Duodenal mucosa (tissue), 2 donors: Measurements from ENCODE around the gene ZSCAN2.

ENCODE experiments used
- H3K27ac ChIP-seq: one replicate; pipeline ENCODE4 v1.7.0; 2013; ENCODE audit warnings: low read depth, low read length
- H3K27me3 ChIP-seq, 2 donors: one replicate each; pipeline ENCODE4 v1.7.0; 2013; ENCODE audit warnings: low read length in 2 of 2, control low read depth in 1 of 2; ENCODE audit not compliant: insufficient read depth in 2 of 2, control insufficient read depth in 1 of 2
- H3K36me3 ChIP-seq, 2 donors: one replicate each; pipeline ENCODE4 v1.7.0; 2013; ENCODE audit warnings: low read length in 2 of 2, control low read depth in 1 of 2; ENCODE audit not compliant: insufficient read depth in 2 of 2, control insufficient read depth in 1 of 2
- H3K4me1 ChIP-seq, 2 donors: one replicate each; pipeline ENCODE4 v1.7.0; 2013; ENCODE audit warnings: low read length in 2 of 2, control low read depth in 1 of 2; ENCODE audit not compliant: insufficient read depth in 2 of 2, control insufficient read depth in 1 of 2
- H3K4me3 ChIP-seq, 2 donors: one replicate each; pipeline ENCODE4 v1.7.0; 2013; ENCODE audit warnings: low read length in 2 of 2, low read depth in 1 of 2
- H3K9ac ChIP-seq, 2 donors: one replicate each; pipeline ENCODE4 v1.7.0; 2013; ENCODE audit warnings: low read length in 2 of 2, low read depth in 1 of 2
- H3K9me3 ChIP-seq, 2 donors: one replicate each; pipeline ENCODE4 v1.7.0; 2013; ENCODE audit warnings: low read length in 2 of 2, control low read depth in 1 of 2; ENCODE audit not compliant: control insufficient read depth in 1 of 2

Gene ZSCAN2

GRCh38 chr15:84661001-84661400 is 60.2 kb downstream of the ZSCAN2 start:
- Histone ChIP-seq H3K36me3 (peaks cover 6 to 9% of the 10 kb centered on the region in 2 donors), H3K27ac (no peak overlapping the region), H3K4me3 (no peak overlapping the region), H3K27me3 (no peaks in the 10 kb centered on the region), H3K4me1 (peaks cover 5 to 14% of the 10 kb centered on the region in 2 donors), H3K9ac (no peak overlapping the region), H3K9me3 (no peaks in the 10 kb centered on the region)

- no peaks in the 10 kb centered on the region for H3K9me3 ChIP-seq
- no peaks in the 10 kb centered on the region for H3K27me3 ChIP-seq
- no peak overlapping the region for H3K4me3 ChIP-seq
- peaks cover 20 to 42% of the 10 kb centered on the region in 2 donors for H3K36me3 ChIP-seq
- H3K4me1 ChIP-seq, result no peaks in the 10 kb centered on the region
- no peak overlapping the region for H3K27ac ChIP-seq
- no peak overlapping the region for H3K9ac ChIP-seq
Observed at GRCh38 chr15:84666373-84666772, 65.6 kb downstream of the ZSCAN2 start.

- no peaks in the 10 kb centered on the region for H3K4me1 ChIP-seq
- no peaks in the 10 kb centered on the region for H3K27me3 ChIP-seq
- H3K4me3 ChIP-seq, result no peak overlapping the region
- no peaks in the 10 kb centered on the region for H3K9me3 ChIP-seq
- peaks cover 20 to 46% of the 10 kb centered on the region in 2 donors for H3K36me3 ChIP-seq
- no peak overlapping the region for H3K9ac ChIP-seq
- H3K27ac ChIP-seq, result no peak overlapping the region
Observed at GRCh38 chr15:84668221-84668982, 67.6 kb downstream of the ZSCAN2 start.

- Histone ChIP-seq H3K36me3 (peaks cover 20 to 50% of the 10 kb centered on the region in 2 donors), H3K9me3 (no peaks in the 10 kb centered on the region), H3K4me3 (no peak overlapping the region), H3K27me3 (no peaks in the 10 kb centered on the region), H3K9ac (no peak overlapping the region), H3K4me1 (no peaks in the 10 kb centered on the region), H3K27ac (no peak overlapping the region)
Observed at GRCh38 chr15:84669726-84670125, 68.9 kb downstream of the ZSCAN2 start.

- H3K9ac ChIP-seq, result no peak overlapping the region
- H3K27ac ChIP-seq, result no peak overlapping the region
- H3K36me3 ChIP-seq, result peaks cover 12 to 41% of the 10 kb centered on the region in 2 donors
- H3K9me3 ChIP-seq, result no peaks in the 10 kb centered on the region
- no peak overlapping the region for H3K4me3 ChIP-seq
- no peaks in the 10 kb centered on the region for H3K27me3 ChIP-seq
- H3K4me1 ChIP-seq, result no peaks in the 10 kb centered on the region
Observed at GRCh38 chr15:84671211-84671610, 70.4 kb downstream of the ZSCAN2 start.
